PFSK-1 (cell line): Measurements from ENCODE around the gene SRSF8.
"Not testable (repeated sequence)": the region's sequence is repeated elsewhere in the genome, so short reads cannot be mapped to it uniquely, and the experiment has no call there.

Experiments
- FOXP2 ChIP-seq: optimal IDR thresholded peaks from 2 replicates; pipeline ENCODE3; 2011; ENCODE audit warnings: borderline replicate concordance, control low read depth, inconsistent platforms; ENCODE audit not compliant: insufficient read depth; ENCODE audit errors: extremely low read length, extremely low read depth
- POLR2AphosphoS5 ChIP-seq: IDR thresholded peaks from 2 replicates; pipeline ENCODE4 v1.6.1; 2012; ENCODE audit warnings: low read depth, mild to moderate bottlenecking, control low read depth, low read length, moderate library complexity
- REST ChIP-seq, 2 experiments: IDR thresholded peaks; 2 replicates each; pipeline versions ENCODE4 v1.6.1 to v1.8.0; 2011 to 2012; ENCODE audit warnings: low read depth in 2 of 2, low read length in 2 of 2, control low read depth in 1 of 2, inconsistent platforms in 1 of 2, mild to moderate bottlenecking in 1 of 2, moderate library complexity in 1 of 2; ENCODE audit not compliant: insufficient read depth in 1 of 2
- SIN3A ChIP-seq: IDR thresholded peaks from 2 replicates; pipeline ENCODE4 v1.6.1; 2012; ENCODE audit warnings: mild to moderate bottlenecking, low read length, moderate library complexity, borderline replicate concordance; ENCODE audit not compliant: insufficient read depth
- TAF1 ChIP-seq: IDR thresholded peaks from 2 replicates; pipeline ENCODE4 v1.6.1; 2012; ENCODE audit warnings: low read length, control low read depth, borderline replicate concordance; ENCODE audit not compliant: insufficient read depth

Gene SRSF8

GRCh38 chr11:95049122-95049521 lies 17.6 kb upstream of the SRSF8 start, which contains the start of gene KDM4F:
Gene KDM4F, plus strand, starts transcription at chr11:95049422.
- not testable (repeated sequence) for TF ChIP-seq POLR2AphosphoS5; REST (IDR thresholded peaks at IDR 0.05; ENCODE audit: insufficient read depth in 1 of 2, low read depth in 2 of 2, low read length in 2 of 2); FOXP2

DNA sequence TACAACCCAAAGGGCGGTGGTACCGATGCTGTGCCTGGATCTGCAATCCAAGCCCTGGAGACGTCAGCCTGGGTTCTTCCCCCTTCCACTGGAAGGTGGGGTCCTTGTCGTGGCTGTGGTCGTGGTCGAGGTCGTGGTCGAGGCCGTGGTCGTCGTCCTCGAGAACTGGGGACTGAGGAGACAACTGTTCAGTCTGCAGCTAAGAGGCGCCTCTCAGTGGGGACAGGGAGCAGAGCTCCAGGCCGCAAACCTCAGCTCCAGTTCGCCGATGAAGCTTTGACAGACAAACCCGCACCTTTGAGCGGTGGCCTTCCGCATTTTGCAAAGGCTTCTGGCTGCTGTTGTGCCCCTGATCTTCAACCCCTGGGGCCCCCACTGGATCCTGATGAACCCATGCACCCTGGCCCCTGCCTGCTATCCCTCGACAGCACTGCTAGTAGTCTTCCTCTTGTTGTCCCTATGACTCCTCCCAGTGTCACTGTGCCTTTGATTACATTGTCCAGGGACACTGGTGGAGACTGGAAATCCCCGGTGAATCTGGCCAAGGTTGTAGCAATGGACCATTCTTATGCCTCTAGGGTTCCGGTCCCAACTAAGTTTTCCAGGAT lies 16.0 kb upstream of the SRSF8 start:
- TF ChIP-seq POLR2AphosphoS5 = no peak
- TF ChIP-seq FOXP2 = no peak

GRCh38 chr11:95054356-95054755 lies 12.4 kb upstream of the SRSF8 start:
- no peak for TF ChIP-seq POLR2AphosphoS5
- TF ChIP-seq REST (IDR thresholded peaks at IDR 0.05; ENCODE audit: insufficient read depth in 1 of 2, low read depth in 2 of 2, low read length in 2 of 2) = no peak
- TF ChIP-seq FOXP2 = no peak
- TF ChIP-seq TAF1 = no peak
- TF ChIP-seq SIN3A = no peak

DNA sequence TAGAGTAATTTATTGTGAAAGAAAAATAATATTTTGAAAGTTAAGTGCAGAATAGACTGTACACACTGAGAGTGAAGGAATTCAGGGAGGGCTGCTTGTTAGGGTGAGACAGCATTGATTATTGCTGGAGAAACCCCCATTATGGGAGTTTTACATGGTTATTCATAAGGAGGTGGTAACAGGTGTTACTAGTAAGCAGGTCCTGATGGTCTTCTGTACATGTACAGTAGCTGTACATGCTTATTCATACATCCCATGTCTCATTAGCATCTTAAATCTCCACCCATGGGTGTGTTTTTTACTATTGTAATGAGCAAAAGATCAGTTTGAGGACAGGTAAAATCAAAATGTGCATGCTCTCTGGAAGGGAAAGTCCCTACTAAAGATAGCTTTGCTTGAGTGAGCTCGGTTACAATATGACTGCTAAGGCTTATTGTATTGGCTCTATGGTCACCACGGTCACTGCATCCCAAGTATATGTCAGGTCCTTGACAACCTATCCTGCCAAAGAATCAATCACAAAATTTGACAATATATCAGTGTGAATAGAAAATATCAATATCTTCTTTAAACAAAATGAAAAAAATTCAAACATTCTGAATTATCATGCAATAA lies 11.3 kb upstream of the SRSF8 start:
- TF ChIP-seq REST (IDR thresholded peaks at IDR 0.05; ENCODE audit: insufficient read depth in 1 of 2, low read depth in 2 of 2, low read length in 2 of 2) (no peak), POLR2AphosphoS5 (no peak), FOXP2 (no peak), TAF1 (no peak), SIN3A (no peak)

- TF ChIP-seq POLR2AphosphoS5 = no peak
- no peak for TF ChIP-seq TAF1
- no peak for TF ChIP-seq REST (IDR thresholded peaks at IDR 0.05; ENCODE audit: insufficient read depth in 1 of 2, low read depth in 2 of 2, low read length in 2 of 2)
- no peak for TF ChIP-seq FOXP2
- TF ChIP-seq SIN3A = no peak
These were observed 8.8 kb upstream of the SRSF8 start for GRCh38 chr11:95057959-95058358.
